Measurements from ENCODE around the gene AASDH. TPM values are rescaled to one million over a fixed set of nuclear protein-coding genes. Genes with fewer than 3 reads are reported as not detected.

The AASDH gene
- total RNA-seq, 2 experiments from 2014 or later = 10.4 to 13.9 TPM

Small RNA genes within 50 kb of the gene (small RNA-seq; reads per million reads assigned to genes)
- not detected for gene RNU6-197P

Other genes with a start within 250 kb of the AASDH start
- 35.8 and 47.2 TPM in 2 replicates for gene PPAT, start 48.1 kb upstream of the AASDH start, total RNA-seq (2014; rRNA removed; shearing (Covaris generic))
- 48.2 and 54.3 TPM in 2 replicates for gene PPAT, start 48.1 kb upstream of the AASDH start, total RNA-seq (2022)
- gene PAICS, start 48.8 kb upstream of the AASDH start, total RNA-seq (2014; rRNA removed; shearing (Covaris generic)) = 99.1 and 101 TPM in 2 replicates
- 271 and 295 TPM in 2 replicates for gene PAICS, start 48.8 kb upstream of the AASDH start, total RNA-seq (2022)
- 53.5 and 65.8 TPM in 2 replicates for gene SRP72, start 80.1 kb upstream of the AASDH start, total RNA-seq (2014; rRNA removed; shearing (Covaris generic))
- gene SRP72, start 80.1 kb upstream of the AASDH start, total RNA-seq (2022) = 166 and 177 TPM in 2 replicates
- 0.32 TPM in 1 of 2 replicates, not detected in the other for gene ARL9, start 118.3 kb upstream of the AASDH start, total RNA-seq (2014; rRNA removed; shearing (Covaris generic))
- 0.76 TPM in 1 of 2 replicates, not detected in the other for gene ARL9, start 118.3 kb upstream of the AASDH start, total RNA-seq (2022)

Data from OCI-LY7 (cell line).